ENCODE measurements around the gene CACNA2D3.

DNA sequence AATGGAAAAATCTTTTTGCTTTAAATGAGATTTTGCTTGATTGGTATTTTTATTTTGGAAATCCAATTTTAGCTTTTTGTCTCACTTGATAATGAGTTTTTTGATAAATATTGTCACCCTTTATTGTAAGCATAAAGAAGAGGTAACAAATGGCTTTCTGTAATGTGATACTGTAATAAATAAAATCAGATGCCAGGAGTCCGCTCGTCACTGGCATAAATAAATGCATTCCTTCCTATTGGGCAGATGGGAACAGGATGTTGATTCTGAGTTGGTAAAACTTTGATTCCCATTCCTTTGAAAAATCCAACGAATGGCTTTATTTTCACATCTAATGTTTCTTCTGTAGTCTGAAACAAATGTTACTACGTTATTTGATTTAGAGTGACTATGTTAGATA is 59.9 kb downstream of the CACNA2D3 start:
- TF ChIP-seq, protein P1, sequence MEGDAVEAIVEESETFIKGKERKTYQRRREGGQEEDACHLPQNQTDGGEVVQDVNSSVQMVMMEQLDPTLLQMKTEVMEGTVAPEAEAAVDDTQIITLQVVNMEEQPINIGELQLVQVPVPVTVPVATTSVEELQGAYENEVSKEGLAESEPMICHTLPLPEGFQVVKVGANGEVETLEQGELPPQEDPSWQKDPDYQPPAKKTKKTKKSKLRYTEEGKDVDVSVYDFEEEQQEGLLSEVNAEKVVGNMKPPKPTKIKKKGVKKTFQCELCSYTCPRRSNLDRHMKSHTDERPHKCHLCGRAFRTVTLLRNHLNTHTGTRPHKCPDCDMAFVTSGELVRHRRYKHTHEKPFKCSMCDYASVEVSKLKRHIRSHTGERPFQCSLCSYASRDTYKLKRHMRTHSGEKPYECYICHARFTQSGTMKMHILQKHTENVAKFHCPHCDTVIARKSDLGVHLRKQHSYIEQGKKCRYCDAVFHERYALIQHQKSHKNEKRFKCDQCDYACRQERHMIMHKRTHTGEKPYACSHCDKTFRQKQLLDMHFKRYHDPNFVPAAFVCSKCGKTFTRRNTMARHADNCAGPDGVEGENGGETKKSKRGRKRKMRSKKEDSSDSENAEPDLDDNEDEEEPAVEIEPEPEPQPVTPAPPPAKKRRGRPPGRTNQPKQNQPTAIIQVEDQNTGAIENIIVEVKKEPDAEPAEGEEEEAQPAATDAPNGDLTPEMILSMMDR (IDR thresholded peaks at IDR 0.05; ENCODE audit: insufficient read depth, low read depth, low read length): no peak
- TF ChIP-seq EZH2 (IDR thresholded peaks at IDR 0.05; ENCODE audit: insufficient read depth, low read length): no peak
